HL-60 (cell line): Measurements from ENCODE around the gene ZNF496.
"Not testable (repeated sequence)": the region's sequence is repeated elsewhere in the genome, so short reads cannot be mapped to it uniquely, and the experiment has no call there.

ENCODE experiments used
- DNase-seq, 2 experiments: peaks; one replicate each; pipeline ENCODE4 v3.0.0-alpha.2; 2010 to 2020; ENCODE audit warnings: low read depth in 1 of 2, low spot score in 1 of 2
- H3K27ac ChIP-seq: fragments of 250-450 bp; sonication (Bioruptor Pico); replicated peaks from 2 replicates; pipeline ENCODE4 v1.5.1; 2020; ENCODE audit warnings: mild to moderate bottlenecking, moderate library complexity
- H3K27me3 ChIP-seq: fragments of 250-450 bp; sonication (Bioruptor Pico); 2 replicates; pipeline ENCODE4 v1.5.1; 2021; ENCODE audit warnings: mild to moderate bottlenecking, moderate library complexity; ENCODE audit not compliant: insufficient read depth, poor library complexity, severe bottlenecking
- H3K4me3 ChIP-seq: replicated peaks from 2 replicates; pipeline ENCODE4 v1.5.1; 2011; ENCODE audit warnings: mild to moderate bottlenecking, control low read depth, low read length; ENCODE audit not compliant: insufficient read depth
- CTCF ChIP-seq: IDR thresholded peaks from one replicate; pipeline ENCODE4 v1.5.1; 2011; ENCODE audit warnings: low read length, control low read depth, inconsistent platforms; ENCODE audit not compliant: insufficient read depth
- GABPA ChIP-seq: IDR thresholded peaks from 2 replicates; pipeline ENCODE4 v1.6.1; 2012; ENCODE audit warnings: low read depth
- POLR2AphosphoS5 ChIP-seq: IDR thresholded peaks from 2 replicates; pipeline ENCODE4 v1.6.1; 2012; ENCODE audit warnings: low read depth
- REST ChIP-seq: IDR thresholded peaks from 2 replicates; pipeline ENCODE4 v1.6.1; 2012; ENCODE audit warnings: low read depth; ENCODE audit not compliant: insufficient replicate concordance
- SPI1 ChIP-seq: IDR thresholded peaks from 2 replicates; pipeline ENCODE4 v1.6.1; 2012; ENCODE audit warnings: low read depth, mild to moderate bottlenecking, borderline replicate concordance

ZNF496 gene

DNA sequence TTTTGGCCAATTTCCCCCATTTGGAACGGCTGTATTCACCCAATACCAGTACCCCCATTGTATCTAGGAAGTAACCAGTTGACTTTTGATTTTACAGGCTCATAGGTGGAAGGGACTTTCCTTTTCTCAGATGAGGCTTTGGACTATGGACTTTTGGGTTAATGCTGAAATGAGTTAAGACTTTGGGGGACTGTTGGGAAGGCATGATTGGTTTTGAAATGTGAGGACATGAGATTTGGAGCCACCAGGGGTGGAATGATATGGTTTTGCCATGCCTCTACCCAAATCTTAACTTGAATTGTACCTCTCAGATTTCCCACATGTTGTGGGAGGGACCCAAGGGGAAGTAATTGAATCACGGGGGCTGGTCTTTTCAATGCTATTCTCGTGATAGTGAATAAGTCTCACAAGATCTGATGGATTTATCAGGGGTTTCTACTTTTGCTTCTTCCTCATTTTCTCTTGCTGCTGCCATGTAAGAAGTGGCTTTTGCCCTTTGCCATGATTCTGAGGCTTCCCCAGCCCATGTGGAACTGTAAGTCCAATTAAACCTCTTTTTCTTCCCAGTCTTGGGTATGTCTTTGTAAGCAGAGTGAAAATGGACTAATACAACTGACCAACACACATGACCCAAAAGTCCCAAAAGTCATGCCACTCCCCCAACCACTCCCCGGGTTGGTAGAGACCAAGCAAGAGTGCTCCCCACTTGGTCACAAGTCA lies 35.4 kb upstream of the ZNF496 start:
- Histone ChIP-seq H3K4me3 (no peak overlapping the region), H3K27ac (no peak overlapping the region), H3K27me3 (no peaks in the 10 kb centered on the region)
- no peak for DNase-seq
- TF ChIP-seq REST = no peak
- no peak for TF ChIP-seq SPI1
- no peak for TF ChIP-seq GABPA
- no peak for TF ChIP-seq CTCF
- no peak for TF ChIP-seq POLR2AphosphoS5

DNA sequence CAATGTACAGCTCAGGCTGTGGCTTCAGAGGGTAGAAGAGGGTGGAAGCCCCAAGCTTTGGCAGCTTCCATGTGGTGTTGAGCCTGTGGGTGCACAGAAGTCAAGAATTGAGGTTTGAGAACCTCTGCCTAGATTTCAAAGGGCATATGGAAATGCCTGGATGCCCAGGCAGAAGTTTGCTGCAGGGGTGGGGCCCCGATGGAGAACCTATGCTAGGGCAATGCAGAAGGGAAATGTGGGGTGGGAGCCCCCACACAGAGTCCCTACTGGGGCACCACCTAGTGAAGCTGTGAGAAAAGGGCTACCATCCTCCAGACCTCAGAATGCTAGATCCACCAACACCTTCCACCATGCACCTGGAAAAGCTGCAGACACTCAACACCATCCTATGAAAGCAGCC lies 34.7 kb upstream of the ZNF496 start:
- H3K27ac ChIP-seq, H3K27me3 ChIP-seq, DNase-seq, H3K4me3 ChIP-seq: not testable (repeated sequence)

DNA sequence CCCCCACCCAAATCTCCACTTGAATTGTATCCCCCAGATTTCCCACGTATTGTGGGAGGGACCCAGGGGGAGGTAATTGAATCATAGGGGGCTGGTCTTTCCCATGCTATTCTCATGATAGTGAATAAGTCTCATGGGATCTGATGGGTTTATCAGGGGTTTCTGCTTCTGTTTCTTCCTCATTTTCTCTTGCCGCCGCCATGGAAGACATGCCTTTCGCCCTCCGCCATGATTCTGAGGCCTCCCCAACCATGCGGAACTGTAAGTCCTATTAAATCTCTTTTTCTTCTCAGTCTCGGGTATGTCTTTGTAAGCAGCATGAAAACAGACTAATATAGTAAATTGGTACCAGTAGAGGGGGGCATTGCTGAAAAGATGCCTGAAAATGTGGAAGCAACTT lies 33.4 kb upstream of the ZNF496 start:
- H3K27me3 ChIP-seq = no peaks in the 10 kb centered on the region
- TF ChIP-seq POLR2AphosphoS5 (no peak), GABPA (no peak), REST (no peak), SPI1 (no peak), CTCF (no peak)
- H3K27ac ChIP-seq = no peak overlapping the region
- H3K4me3 ChIP-seq = no peak overlapping the region
- DNase-seq = no peak

GRCh38 chr1:247363000-247363399 lies 31.3 kb upstream of the ZNF496 start:
- not testable (repeated sequence) for H3K27me3 ChIP-seq, DNase-seq, H3K4me3 ChIP-seq, H3K27ac ChIP-seq

DNA sequence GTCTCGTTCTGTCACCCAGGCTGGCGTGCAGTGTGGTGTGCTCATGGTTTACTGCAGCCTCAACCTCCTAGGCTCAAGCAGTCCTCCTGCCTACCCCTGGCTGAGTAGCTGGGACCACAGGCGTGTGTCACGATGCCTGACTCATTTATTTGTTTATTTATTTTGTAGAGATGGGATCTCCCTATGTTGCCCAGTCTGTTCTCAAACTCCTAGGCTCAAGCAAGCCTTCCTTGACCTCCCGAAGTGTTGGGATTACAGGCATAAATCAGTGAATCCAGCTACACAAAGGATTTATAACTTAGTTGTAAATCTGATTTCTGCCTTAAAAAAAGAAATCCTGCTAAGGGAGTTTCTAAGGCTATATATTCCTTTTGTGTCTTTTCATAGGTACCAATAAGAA lies 30.5 kb upstream of the ZNF496 start:
- DNase-seq = no peak
- Histone ChIP-seq H3K27ac (no peak overlapping the region), H3K4me3 (no peak overlapping the region), H3K27me3 (no peaks in the 10 kb centered on the region)
- no peak for TF ChIP-seq GABPA
- TF ChIP-seq SPI1 = no peak
- no peak for TF ChIP-seq CTCF
- TF ChIP-seq POLR2AphosphoS5 = no peak
- no peak for TF ChIP-seq REST
